H1 (cell line): ENCODE results near the gene DLX5. TPM values are rescaled to one million over a fixed set of nuclear protein-coding genes. Genes with fewer than 3 reads are reported as not detected.

Experiments
- ATF2 ChIP-seq: IDR thresholded peaks from 2 replicates; pipeline ENCODE4 v1.6.1; 2012; ENCODE audit warnings: low read length, inconsistent platforms
- CEBPB ChIP-seq: IDR thresholded peaks from 2 replicates; pipeline ENCODE4 v1.6.1; 2012; ENCODE audit warnings: low read depth, low read length
- CHD2 ChIP-seq: IDR thresholded peaks from 2 replicates; pipeline ENCODE4 v1.6.1; 2012; ENCODE audit warnings: low read length, improper control_type of control experiment
- CTBP2 ChIP-seq: IDR thresholded peaks from 2 replicates; pipeline ENCODE4 v1.7.0; 2011; ENCODE audit warnings: borderline replicate concordance, mild to moderate bottlenecking, moderate library complexity, mixed read lengths, low read length; ENCODE audit not compliant: insufficient read depth, insufficient read length
- CTCF ChIP-seq, 3 experiments: IDR thresholded peaks; 1 replicate in 2 of 3; 2 replicates in 1 of 3; pipeline versions ENCODE4 v1.5.1 to v1.6.1; 2011; ENCODE audit warnings: low read length in 3 of 3, mild to moderate bottlenecking in 3 of 3, inconsistent platforms in 2 of 3, low read depth in 1 of 3, moderate library complexity in 1 of 3; ENCODE audit not compliant: insufficient read depth in 1 of 3; ENCODE audit errors: control extremely low read depth in 1 of 3
- EGR1 ChIP-seq: IDR thresholded peaks from 2 replicates; pipeline ENCODE4 v1.6.1; 2011; ENCODE audit warnings: low read depth, low read length, borderline replicate concordance
- FOSL1 ChIP-seq: IDR thresholded peaks from 2 replicates; pipeline ENCODE4 v1.6.1; 2011; ENCODE audit warnings: mild to moderate bottlenecking, low read depth, low read length, moderate library complexity; ENCODE audit not compliant: insufficient read depth
- HDAC2 ChIP-seq, 2 experiments: fragments of 300-600 bp in 1 of 2; sonication (generic) in 1 of 2; IDR thresholded peaks; 2 replicates each; pipeline ENCODE4 v1.6.1; 2011 to 2012; ENCODE audit warnings: low read depth in 2 of 2, low read length in 2 of 2, mild to moderate bottlenecking in 2 of 2, moderate library complexity in 2 of 2, borderline replicate concordance in 1 of 2, inconsistent platforms in 1 of 2
- HDAC6 ChIP-seq: IDR thresholded peaks from one replicate; pipeline ENCODE4 v1.7.1; 2012; ENCODE audit warnings: low read depth, mild to moderate bottlenecking, inconsistent platforms, low read length, moderate library complexity
- JUN ChIP-seq: IDR thresholded peaks from 2 replicates; pipeline ENCODE4 v1.6.1; 2011; ENCODE audit warnings: low read depth, mild to moderate bottlenecking, improper control_type of control experiment, low read length
- KDM5A ChIP-seq: fragments of 200-600 bp; IDR thresholded peaks from 2 replicates; pipeline ENCODE4 v1.7.1; 2012; ENCODE audit warnings: mild to moderate bottlenecking, low read length, inconsistent platforms, mixed read lengths
- POLR2A ChIP-seq, 2 experiments: IDR thresholded peaks; 1 replicate in 1 of 2; 2 replicates in 1 of 2; pipeline ENCODE4 v1.6.1; 2011; ENCODE audit warnings: low read depth in 2 of 2, low read length in 2 of 2, mild to moderate bottlenecking in 2 of 2; ENCODE audit errors: control extremely low read depth in 1 of 2
- POLR2AphosphoS5 ChIP-seq: IDR thresholded peaks from 2 replicates; pipeline ENCODE4 v1.6.1; 2011; ENCODE audit warnings: low read depth, low read length
- RBBP5 ChIP-seq: IDR thresholded peaks from 2 replicates; pipeline ENCODE4 v1.7.1; 2012; ENCODE audit warnings: low read depth, mild to moderate bottlenecking, inconsistent platforms, low read length, moderate library complexity, borderline replicate concordance
- RNF2 ChIP-seq: fragments of 200-900, 300-1000 bp; sonication (generic); IDR thresholded peaks from 2 replicates; pipeline ENCODE4 v1.7.1; 2016; ENCODE audit warnings: borderline replicate concordance, low read depth, mild to moderate bottlenecking, antibody characterized with exemption, low read length; ENCODE audit not compliant: poor library complexity, severe bottlenecking; ENCODE audit errors: missing control alignments
- RXRA ChIP-seq: IDR thresholded peaks from 2 replicates; pipeline ENCODE4 v1.6.1; 2011; ENCODE audit warnings: low read depth, mild to moderate bottlenecking, low read length, moderate library complexity; ENCODE audit not compliant: insufficient read depth
- SIX5 ChIP-seq: IDR thresholded peaks from 2 replicates; pipeline ENCODE4 v1.6.1; 2011; ENCODE audit warnings: mild to moderate bottlenecking, low read depth, low read length
- SP1 ChIP-seq: IDR thresholded peaks from 2 replicates; pipeline ENCODE4 v1.6.1; 2011; ENCODE audit warnings: low read depth, low read length
- TAF1 ChIP-seq: IDR thresholded peaks from 2 replicates; pipeline ENCODE4 v1.6.1; 2011; ENCODE audit warnings: mild to moderate bottlenecking, low read depth, low read length
- polyA plus RNA-seq, 7 experiments: library from polyadenylated mRNA; depleted of rRNA in 3 of 7; stranded (reverse) in 5 of 7; unstranded in 2 of 7; fragments of >200 nt in 5 of 7; fragments of 200-250 nt in 2 of 7; gene quantifications; 1 replicate in 5 of 7; 2 replicates in 1 of 7; 4 replicates in 1 of 7; pipeline versions ENCODE4 v1.2.1 to v1.2.3, GENCODE V29; 2011 to 2013; ENCODE audit warnings: missing spikeins in 2 of 7, mixed read lengths in 2 of 7
- total RNA-seq: library from RNA; stranded (reverse); fragmentation: NEBNext Ultra II Directional; extraction: Animal tissue kit (Norgen Biotek cat#: 25700); gene quantifications from 2 replicates; pipeline ENCODE4 v1.2.1, GENCODE V29; 2021

DLX5 gene
- total and polyA plus RNA-seq, 2 of the 8 experiments (the other 6 are each of a cell fraction or from before 2014, with no cell fraction given): not detected

- TF ChIP-seq CEBPB (no peak), EGR1 (peak; percentile 40; the same call in 1 of the 2 replicates), RBBP5 (no peak), CTBP2 (peak; percentile 60), POLR2A (IDR thresholded peaks at IDR 0.05; ENCODE audit: control extremely low read depth in 1 of 2, low read depth in 2 of 2, low read length in 2 of 2) (no peak), RNF2 (no peak), KDM5A (no peak), FOSL1 (no peak), ATF2 (no peak), TAF1 (no peak), JUN (no peak), HDAC6 (no peak), POLR2AphosphoS5 (no peak), SP1 (peak; percentile 65; the same call in 1 of the 2 replicates), HDAC2 (IDR thresholded peaks at IDR 0.05; ENCODE audit: borderline replicate concordance in 1 of 2, low read depth in 2 of 2, low read length in 2 of 2) (0 out of 4 replicates have a peak, but pooled peaks of 1 of the 2 experiments have one; percentile 55), CTCF (IDR thresholded peaks at IDR 0.05; ENCODE audit: control extremely low read depth in 1 of 3, insufficient read depth in 1 of 3, low read depth in 1 of 3, low read length in 3 of 3) (no peak), RXRA (no peak), CHD2 (no peak), SIX5 (no peak)
These were observed at the start of gene DLX5 (continued) for GRCh38 chr7:97024209-97025129.
